GM12873 (cell line): Measurements from ENCODE around the gene SCN8A.

Source experiments
- CTCF ChIP-seq: IDR thresholded peaks from 2 replicates; pipeline ENCODE4 v1.5.1; 2012; ENCODE audit warnings: low read depth, mild to moderate bottlenecking, moderate library complexity, low read length, control low read depth; ENCODE audit not compliant: insufficient read depth; ENCODE audit errors: missing control alignments

The SCN8A gene

GRCh38 chr12:51630256-51630880 is 39.3 kb downstream of the SCN8A start:
- TF ChIP-seq CTCF = no peak

GRCh38 chr12:51630986-51631385 is 40.0 kb downstream of the SCN8A start:
- TF ChIP-seq CTCF = no peak

- TF ChIP-seq CTCF = no peak
Measured at GRCh38 chr12:51631591-51631990, 40.6 kb downstream of the SCN8A start.

- no peak for TF ChIP-seq CTCF
Measured at GRCh38 chr12:51632623-51633022, 41.6 kb downstream of the SCN8A start.

GRCh38 chr12:51635346-51635745 is 44.3 kb downstream of the SCN8A start:
- no peak for TF ChIP-seq CTCF

GRCh38 chr12:51636581-51636980 is 45.5 kb downstream of the SCN8A start:
- no peak for TF ChIP-seq CTCF

GRCh38 chr12:51636986-51637385 is 46.0 kb downstream of the SCN8A start:
- TF ChIP-seq CTCF = no peak

GRCh38 chr12:51639361-51639760 is 48.3 kb downstream of the SCN8A start:
- no peak for TF ChIP-seq CTCF
